MM.1S (cell line): Measurements from ENCODE around the gene ZCCHC2.

ENCODE experiments used
- CTCF ChIP-seq: fragments of 300-600 bp; sonication (generic); IDR thresholded peaks from 2 replicates; pipeline ENCODE4 v1.5.1; 2016; ENCODE audit warnings: antibody characterized with exemption, low read length, mixed read lengths
- EZH2 ChIP-seq: fragments of 300-600 bp; sonication (generic); optimal IDR thresholded peaks from 2 replicates; pipeline ENCODE3; 2017; ENCODE audit warnings: low read depth, mild to moderate bottlenecking, antibody characterized with exemption, low read length, mixed read lengths
- EZH2phosphoT487 ChIP-seq: fragments of 300-600 bp; sonication (generic); IDR thresholded peaks from 2 replicates; pipeline ENCODE4 v1.6.1; 2018; ENCODE audit warnings: antibody characterized with exemption, low read length

- TF ChIP-seq CTCF: no peak
- TF ChIP-seq EZH2: no peak
- TF ChIP-seq EZH2phosphoT487: no peak
Observed at GRCh38 chr18:62509779-62510178, 13.0 kb upstream of the ZCCHC2 start.
